GM21786 (cell line): ENCODE measurements around the gene MPG.
"Not testable (repeated sequence)": the region's sequence is repeated elsewhere in the genome, so short reads cannot be mapped to it uniquely, and the experiment has no call there.

Source experiments
- ATAC-seq: cut with Tn5 transposase; IDR thresholded peaks from one replicate; pipeline ENCODE4 v1.9.1; 2021; ENCODE audit not compliant: unreplicated experiment

Gene MPG

GRCh38 chr16:77807-78443 lies at the start of gene MPG:
TSS of gene MPG (plus strand) at chr16:78225. CDS start at chr16:78310, 85 bp downstream.
- ATAC-seq, result peak; percentile 72

GRCh38 chr16:30627-31026 lies 47.4 kb upstream of the MPG start:
- not testable (repeated sequence) for ATAC-seq

GRCh38 chr16:33154-33876 lies 44.7 kb upstream of the MPG start:
- not testable (repeated sequence) for ATAC-seq

- no peak for ATAC-seq
Observed at GRCh38 chr16:33877-34647, 44.0 kb upstream of the MPG start.

- no peak for ATAC-seq
Observed at GRCh38 chr16:34648-34987, 43.4 kb upstream of the MPG start.

- no peak for ATAC-seq
Observed at GRCh38 chr16:35011-35677, 42.9 kb upstream of the MPG start.

- ATAC-seq, result no peak
Observed at GRCh38 chr16:35678-36305, 42.2 kb upstream of the MPG start.

GRCh38 chr16:36336-36984 lies 41.6 kb upstream of the MPG start:
- no peak for ATAC-seq

- no peak for ATAC-seq
Observed at GRCh38 chr16:37511-37910, 40.5 kb upstream of the MPG start.

- ATAC-seq, result not testable (repeated sequence)
Observed at GRCh38 chr16:38206-38605, 39.8 kb upstream of the MPG start.

- ATAC-seq, result peak; percentile 65
Observed at GRCh38 chr16:38941-39892, 38.8 kb upstream of the MPG start.

- no peak for ATAC-seq
Observed at GRCh38 chr16:41439-42068, 36.5 kb upstream of the MPG start.

- ATAC-seq, result no peak
Observed at GRCh38 chr16:42069-42457, 36.0 kb upstream of the MPG start.

- ATAC-seq, result no peak
Observed at GRCh38 chr16:42691-43090, 35.3 kb upstream of the MPG start.

- no peak for ATAC-seq
Observed at GRCh38 chr16:43294-43693, 34.7 kb upstream of the MPG start.

GRCh38 chr16:44655-45054 lies 33.4 kb upstream of the MPG start:
- ATAC-seq, result no peak

GRCh38 chr16:45454-45853 lies 32.6 kb upstream of the MPG start:
- ATAC-seq, result no peak

- not testable (repeated sequence) for ATAC-seq
Observed at GRCh38 chr16:46510-46909, 31.5 kb upstream of the MPG start.

- ATAC-seq, result no peak
Observed at GRCh38 chr16:47234-47633, 30.8 kb upstream of the MPG start.
